DND-41 (cell line): ENCODE results near the gene CRHR2.

Source experiments
- CTCF ChIP-seq: IDR thresholded peaks from 2 replicates; pipeline ENCODE4 v1.5.1; 2012; ENCODE audit warnings: borderline replicate concordance, low read length, moderate library complexity, mild to moderate bottlenecking; ENCODE audit not compliant: poor library complexity, severe bottlenecking; ENCODE audit errors: extremely low read depth
- EZH2 ChIP-seq: IDR thresholded peaks from 3 replicates; pipeline ENCODE4 v1.6.1; 2012; ENCODE audit warnings: borderline replicate concordance, low read depth, mild to moderate bottlenecking, moderate library complexity, low read length, inconsistent platforms; ENCODE audit not compliant: severe bottlenecking

DNA sequence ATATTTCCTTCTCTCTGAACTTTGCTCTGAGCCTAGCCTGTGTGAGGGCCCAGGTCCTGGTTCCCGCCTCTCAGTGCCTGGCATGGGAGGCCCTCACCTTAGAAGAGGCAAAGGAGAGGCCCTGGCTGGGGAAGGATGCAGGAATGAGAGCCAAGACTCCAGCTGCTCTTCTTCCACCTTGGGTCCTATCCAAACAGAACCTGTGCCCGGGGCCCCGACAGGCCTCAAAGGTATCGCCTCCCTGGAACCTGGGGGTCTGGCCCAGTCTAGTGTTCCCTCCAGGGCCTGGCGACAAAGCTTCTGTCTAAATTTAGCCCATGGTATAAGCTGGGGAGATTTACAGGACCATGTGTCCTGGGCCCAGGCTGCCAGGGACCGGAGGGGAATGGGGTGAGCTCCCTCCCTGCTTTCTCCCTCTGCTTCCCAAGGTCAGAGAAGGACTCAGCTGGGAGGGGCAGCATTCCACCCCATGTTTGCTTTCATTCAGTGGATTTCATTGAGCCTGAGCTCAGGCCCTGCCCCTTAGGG is 12.0 kb upstream of the CRHR2 start:
- TF ChIP-seq CTCF (no peak), EZH2 (no peak)
